DMS53 treated with DMSO at 0.1 percent for 48 hours (cell line): ENCODE measurements around the gene MACROD2.
"Not testable (repeated sequence)": the region's sequence is repeated elsewhere in the genome, so short reads cannot be mapped to it uniquely, and the experiment has no call there.

Source experiments
- DNase-seq: peaks from one replicate; lab custom pipeline; 2025; ENCODE audit not compliant: unreplicated experiment; lab: John Stamatoyannopoulos, UW

Gene MACROD2

GRCh38 chr20:14925300-14925699, 930.0 kb downstream of the MACROD2 start:
- no peak for DNase-seq

- not testable (repeated sequence) for DNase-seq
Observed at GRCh38 chr20:14926436-14926835, 931.1 kb downstream of the MACROD2 start.

DNA sequence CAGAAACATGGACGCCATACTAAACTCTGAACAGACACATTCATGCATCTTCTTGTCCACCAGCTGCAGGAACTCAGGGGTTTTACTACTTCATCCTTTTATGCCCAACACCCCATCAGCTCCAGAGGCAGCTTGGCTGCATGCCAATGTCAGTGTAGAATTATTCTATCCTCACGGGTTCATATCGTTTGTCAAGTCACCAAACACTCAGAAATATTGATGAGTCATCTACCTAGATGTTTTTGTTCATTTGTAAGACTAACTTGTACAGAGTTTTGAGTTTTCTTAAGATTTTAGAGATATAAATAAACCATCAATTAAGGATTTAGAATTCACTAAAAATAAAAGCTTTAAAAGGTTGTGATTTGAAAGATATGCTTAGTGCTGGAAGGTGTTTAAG, 932.8 kb downstream of the MACROD2 start:
- peak; percentile 17 for DNase-seq

DNA sequence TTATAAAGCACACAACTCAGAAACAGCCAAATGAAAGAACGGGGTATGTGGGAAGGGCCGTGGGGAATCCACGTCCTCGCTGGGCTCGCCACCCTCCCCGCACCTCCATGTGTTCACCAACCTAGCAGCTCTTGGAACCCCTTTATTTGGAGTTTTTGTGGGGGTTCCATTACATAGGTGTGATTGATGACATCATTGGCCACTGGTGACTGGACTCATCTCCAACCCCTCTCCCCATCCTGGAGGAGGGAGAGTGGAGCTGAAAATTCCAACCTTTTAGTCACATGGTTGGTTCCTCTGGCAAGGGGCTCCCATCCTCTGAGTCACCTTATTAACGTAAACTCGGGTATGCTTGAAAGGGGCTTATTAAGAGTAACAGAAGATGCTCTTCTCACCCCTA, 934.1 kb downstream of the MACROD2 start:
- no peak for DNase-seq

GRCh38 chr20:14932040-14932439, 936.7 kb downstream of the MACROD2 start:
- no peak for DNase-seq

- DNase-seq: no peak
Observed at GRCh38 chr20:14935285-14935684, 940.0 kb downstream of the MACROD2 start.

DNA sequence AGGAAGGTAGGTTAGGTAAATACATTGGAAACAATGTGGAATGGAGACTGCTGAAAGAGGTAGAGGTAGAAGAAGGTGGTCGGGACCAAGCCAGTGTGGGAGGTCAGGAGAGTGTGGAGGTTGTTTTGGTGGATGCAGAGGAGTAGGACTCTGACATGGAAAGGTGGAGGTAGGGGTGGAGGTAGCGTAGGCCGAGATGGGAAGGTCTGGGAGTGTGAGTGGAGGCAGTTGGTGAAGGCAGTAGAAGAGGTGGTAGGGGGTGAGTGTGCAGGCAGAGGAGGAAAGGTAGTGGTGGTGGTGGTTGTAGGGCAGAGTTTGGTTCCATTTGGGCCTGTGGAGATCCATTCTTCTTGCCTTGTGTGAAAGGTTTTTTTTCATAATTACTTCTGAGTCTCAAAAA, 941.7 kb downstream of the MACROD2 start:
- DNase-seq: no peak

GRCh38 chr20:14937846-14938245, 942.5 kb downstream of the MACROD2 start:
- DNase-seq: no peak

GRCh38 chr20:14947536-14947935, 952.2 kb downstream of the MACROD2 start:
- no peak for DNase-seq

GRCh38 chr20:14947946-14948345, 952.6 kb downstream of the MACROD2 start:
- no peak for DNase-seq

- DNase-seq: peak; percentile 50
Observed at GRCh38 chr20:14948416-14948815, 953.1 kb downstream of the MACROD2 start.

DNA sequence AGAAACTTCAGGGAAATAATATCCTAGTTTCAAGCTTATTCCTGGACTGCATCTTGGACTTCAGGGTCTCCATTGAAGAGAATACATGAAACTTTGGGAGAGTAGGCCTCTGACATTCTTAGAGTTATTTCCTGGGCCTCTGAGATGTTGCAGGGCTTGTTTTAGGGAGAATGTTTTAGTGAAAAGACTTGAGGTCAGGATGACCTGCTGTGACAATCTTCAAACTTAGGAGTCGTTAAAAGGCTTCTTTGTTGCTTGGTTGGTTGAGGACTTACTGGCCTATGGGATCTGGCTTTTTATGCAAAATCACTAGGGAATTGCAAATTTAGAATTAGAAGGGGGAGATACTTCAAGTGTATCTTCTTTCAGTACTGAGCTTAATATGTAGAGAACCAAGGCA, 955.3 kb downstream of the MACROD2 start:
- DNase-seq: no peak

DNA sequence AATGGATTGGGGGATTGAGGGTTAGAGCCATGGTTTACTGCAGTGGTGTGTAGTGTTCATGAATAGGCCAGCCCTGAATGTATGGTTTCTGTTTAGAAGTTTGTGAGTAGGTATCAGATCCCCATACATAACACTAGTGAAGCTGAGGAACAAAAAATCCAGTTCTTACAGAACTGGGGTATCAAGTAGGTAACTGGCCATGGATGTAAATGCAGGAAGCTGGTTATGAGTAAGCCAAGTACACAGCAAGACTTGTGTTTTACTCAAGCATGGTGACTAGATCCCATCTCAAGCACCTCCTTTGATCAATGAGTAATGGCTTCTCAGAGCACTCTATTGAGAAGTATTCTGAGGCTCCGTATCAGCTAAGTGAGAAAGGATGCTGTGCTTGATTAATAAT, 955.8 kb downstream of the MACROD2 start:
- no peak for DNase-seq

DNA sequence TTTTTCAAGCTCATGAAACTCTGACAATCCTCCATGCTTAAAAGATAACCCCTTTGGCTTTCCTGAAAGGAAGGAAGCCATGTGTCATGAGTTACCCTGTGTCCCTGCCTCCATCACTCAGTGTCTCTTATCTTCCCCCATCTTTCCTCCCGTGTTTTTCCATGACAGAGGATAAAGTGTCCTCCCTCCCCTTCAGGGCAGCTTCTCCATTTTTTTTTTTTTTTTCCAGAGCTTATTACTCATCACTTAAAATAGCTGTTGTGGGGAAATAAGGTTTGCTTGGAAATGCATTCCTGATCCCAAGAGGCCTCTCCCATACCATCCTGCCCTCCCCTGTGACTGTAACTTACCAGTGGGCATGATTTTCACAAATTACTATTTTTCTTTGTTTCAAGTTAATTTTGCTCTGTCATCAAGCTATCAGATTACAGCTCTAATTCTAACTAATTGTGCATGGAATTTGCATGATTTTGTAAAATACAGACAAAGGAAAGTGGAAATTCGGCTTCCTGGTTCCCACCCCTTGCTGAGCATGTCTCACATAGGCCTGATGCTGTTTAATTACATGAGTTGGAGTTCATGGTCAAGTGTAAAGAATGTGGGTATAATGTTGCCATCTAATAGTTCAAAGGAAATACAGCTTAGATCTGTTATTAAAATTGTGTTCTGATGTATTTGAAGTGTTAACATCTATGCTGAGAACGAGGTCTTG, 956.5 kb downstream of the MACROD2 start:
- no peak for DNase-seq

- no peak for DNase-seq
Observed at GRCh38 chr20:14953736-14954135, 958.4 kb downstream of the MACROD2 start.

- no peak for DNase-seq
Observed at GRCh38 chr20:14955399-14955798, 960.1 kb downstream of the MACROD2 start.

DNA sequence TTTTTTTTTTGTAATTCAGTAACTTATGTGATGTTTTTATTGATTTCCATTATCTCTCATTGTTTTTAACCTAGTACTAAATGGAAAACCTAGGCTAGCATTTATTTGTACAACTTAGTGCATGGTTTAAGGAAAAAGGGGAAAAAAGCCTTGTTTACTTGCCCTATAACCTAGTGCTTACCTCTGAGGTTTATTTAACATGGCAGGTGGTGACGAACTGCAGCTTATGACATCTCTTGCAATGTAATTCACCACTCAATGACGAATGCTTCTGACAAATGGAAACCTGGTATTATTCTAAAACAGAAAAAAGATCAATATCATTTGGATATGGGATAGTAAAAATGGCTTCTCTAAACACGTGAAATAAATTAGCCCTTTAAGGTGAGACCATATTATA, 960.7 kb downstream of the MACROD2 start:
- peak; percentile 84 for DNase-seq

GRCh38 chr20:14956538-14956937, 961.2 kb downstream of the MACROD2 start:
- no peak for DNase-seq

DNA sequence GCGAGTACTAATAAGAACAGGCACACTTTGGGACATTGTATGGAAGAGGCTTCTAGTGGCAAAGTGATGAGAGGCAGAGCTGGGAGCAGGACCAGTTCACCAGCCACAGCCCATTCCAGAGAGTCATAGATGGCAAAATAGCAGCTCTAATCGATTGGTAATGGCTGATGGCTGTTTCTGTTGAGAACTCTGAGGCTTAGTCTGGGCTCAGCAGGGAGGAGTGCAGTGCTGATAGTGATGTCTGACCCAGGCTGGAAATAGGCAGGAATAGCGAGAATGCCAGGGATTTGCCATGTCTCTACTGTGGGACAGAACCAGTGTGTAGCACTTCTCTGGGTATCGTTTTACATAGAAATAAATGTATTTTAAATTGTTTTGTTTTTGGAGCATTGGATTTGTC, 962.1 kb downstream of the MACROD2 start:
- DNase-seq: no peak

DNA sequence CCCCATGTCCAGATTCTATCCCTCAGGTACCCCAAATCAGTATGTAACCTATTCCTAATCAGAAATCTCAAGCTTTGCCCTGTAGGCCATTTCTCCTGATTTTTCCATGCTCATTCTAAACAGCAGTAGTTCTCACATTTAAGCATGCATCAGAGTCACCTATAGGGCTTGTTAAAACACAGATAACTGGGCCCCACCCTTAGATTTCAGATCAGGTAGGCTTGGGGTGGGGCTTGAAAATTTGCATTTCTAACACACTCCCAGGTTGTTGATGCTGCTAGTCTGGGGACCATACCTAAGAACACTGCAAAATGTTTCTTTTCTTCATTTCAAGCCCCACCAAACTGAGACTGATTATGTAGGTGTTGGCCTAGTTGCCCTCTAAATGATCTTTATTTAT, 963.3 kb downstream of the MACROD2 start:
- DNase-seq: no peak

DNA sequence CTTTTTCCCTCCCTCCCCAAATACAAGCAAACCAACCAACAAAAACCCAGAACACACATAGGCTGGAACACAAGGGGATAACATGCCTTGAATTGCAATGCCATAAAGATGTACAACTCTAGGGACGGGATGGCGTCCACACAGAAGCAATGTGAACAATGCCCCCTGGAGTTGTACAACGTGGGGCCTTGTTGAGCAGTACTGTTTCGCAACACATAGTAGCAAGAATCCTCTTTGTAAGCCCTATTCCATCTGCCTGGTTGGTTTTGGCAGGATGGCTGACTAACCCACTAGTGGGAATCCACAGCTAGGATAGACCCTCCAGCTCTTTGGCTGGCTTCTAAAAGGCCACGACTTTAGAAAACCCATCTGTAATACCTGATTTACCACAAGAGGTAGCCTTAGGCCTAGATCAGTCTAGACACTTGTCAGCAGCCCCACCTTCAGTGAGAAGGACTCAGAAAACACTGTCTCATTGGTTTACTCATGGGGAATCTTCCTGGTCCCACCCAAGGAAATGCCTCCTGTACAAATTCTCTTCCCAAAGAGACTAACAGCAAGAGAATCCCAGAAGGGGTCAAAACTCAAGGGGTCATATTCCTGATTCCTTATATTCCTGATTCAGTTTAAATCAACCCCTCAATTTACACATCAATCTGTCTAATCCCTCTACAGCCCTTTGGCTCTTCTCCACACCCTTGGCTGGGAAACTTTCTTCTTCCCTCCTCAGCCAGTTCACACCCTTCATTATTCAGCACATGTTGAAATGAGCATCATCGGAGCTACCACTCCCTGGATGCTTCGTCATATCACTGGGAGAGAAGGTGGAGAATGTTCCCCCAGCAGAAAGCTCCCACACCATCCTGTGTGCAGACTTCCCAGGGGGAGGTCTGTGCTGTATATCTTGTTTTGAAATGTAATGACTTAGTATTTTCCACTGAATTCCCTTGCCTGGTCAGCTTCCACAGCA, 964.5 kb downstream of the MACROD2 start:
- DNase-seq: no peak

- no peak for DNase-seq
Observed at GRCh38 chr20:14960831-14961230, 965.5 kb downstream of the MACROD2 start.
